Sigmoid colon (tissue), 4 donors: Measurements from ENCODE around the gene KAT2B.

Experiments used
- CTCF ChIP-seq, 4 experiments: fragments of 450-650 bp in 3 of 4; fragments of 200-600 bp in 1 of 4; IDR thresholded peaks; one replicate each; pipeline ENCODE4 v1.5.1; 2016 to 2019; ENCODE audit warnings: antibody characterized with exemption in 4 of 4, mild to moderate bottlenecking in 3 of 4, moderate library complexity in 2 of 4
- POLR2A ChIP-seq, 2 donors: fragments of 450-650 bp; IDR thresholded peaks; one replicate each; pipeline ENCODE4 v1.6.1; 2016; ENCODE audit warnings: antibody characterized with exemption in 2 of 2, mild to moderate bottlenecking in 2 of 2, moderate library complexity in 2 of 2
- POLR2AphosphoS5 ChIP-seq, 4 donors: sonication (generic); formaldehyde crosslinking; IDR thresholded peaks; one replicate each; pipeline ENCODE4 v1.6.1; 2017; ENCODE audit warnings: antibody characterized with exemption in 4 of 4

- TF ChIP-seq CTCF (IDR thresholded peaks at IDR 0.05), result no peak
- no peak for TF ChIP-seq POLR2A (IDR thresholded peaks at IDR 0.05)
- no peak for TF ChIP-seq POLR2AphosphoS5 (IDR thresholded peaks at IDR 0.05)
These were observed 89.9 kb downstream of the KAT2B start for GRCh38 chr3:20130106-20130505.
